GM13977 (cell line): ENCODE results near the gene OR2H1.
"Not testable (repeated sequence)": the region's sequence is repeated elsewhere in the genome, so short reads cannot be mapped to it uniquely, and the experiment has no call there.

Experiments used
- DNase-seq: peaks from one replicate; pipeline ENCODE4 v3.0.0; 2012; ENCODE audit warnings: low spot score
- CTCF ChIP-seq: IDR thresholded peaks from 2 replicates; pipeline ENCODE4 v1.5.1; 2012; ENCODE audit warnings: mild to moderate bottlenecking, control low read depth; ENCODE audit not compliant: insufficient read depth; ENCODE audit errors: extremely low read depth, missing control alignments
- in situ Hi-C: fragments of 300-500 bp; cut with MboI; formaldehyde crosslinking; loops from one replicate; pipeline ENCODE4 v1.12.0; 2022; ENCODE audit warnings: low sequenced_read_pairs, low pct_unique_long_range_greater_than_20kb, mixed read lengths, inconsistent platforms; ENCODE audit not compliant: unreplicated experiment

OR2H1 gene

GRCh38 chr6:29439006-29439405 is 17.9 kb upstream of the OR2H1 start, which contains the start of gene OR10C1:
TSS of gene OR10C1 (plus strand) at chr6:29439306. CDS start at chr6:29440016, 710 bp downstream.
- DNase-seq = no peak
- in situ Hi-C loops = no loop called here
- no peak for TF ChIP-seq CTCF

- in situ Hi-C loops = no loop called here
- DNase-seq = no peak
- no peak for TF ChIP-seq CTCF
Observed at GRCh38 chr6:29442719-29443118, 14.2 kb upstream of the OR2H1 start.

- DNase-seq, in situ Hi-C loops: not testable (repeated sequence)
Observed at GRCh38 chr6:29444031-29444430, 12.9 kb upstream of the OR2H1 start.

GRCh38 chr6:29447670-29448069 is 9.3 kb upstream of the OR2H1 start:
- no peak for TF ChIP-seq CTCF
- no peak for DNase-seq
- in situ Hi-C loops = no loop called here

- TF ChIP-seq CTCF = no peak
- no peak for DNase-seq
- in situ Hi-C loops = no loop called here
Observed at GRCh38 chr6:29451471-29452193, 5.3 kb upstream of the OR2H1 start.

GRCh38 chr6:29461021-29461814 is 4.3 kb downstream of the OR2H1 start:
- in situ Hi-C loops = no loop called here
- DNase-seq = no peak
- TF ChIP-seq CTCF = no peak

GRCh38 chr6:29462022-29462421 is 5.1 kb downstream of the OR2H1 start:
- in situ Hi-C loops = no loop called here
- no peak for DNase-seq
- no peak for TF ChIP-seq CTCF
